Measurements from ENCODE around the gene SBSN.

DNA sequence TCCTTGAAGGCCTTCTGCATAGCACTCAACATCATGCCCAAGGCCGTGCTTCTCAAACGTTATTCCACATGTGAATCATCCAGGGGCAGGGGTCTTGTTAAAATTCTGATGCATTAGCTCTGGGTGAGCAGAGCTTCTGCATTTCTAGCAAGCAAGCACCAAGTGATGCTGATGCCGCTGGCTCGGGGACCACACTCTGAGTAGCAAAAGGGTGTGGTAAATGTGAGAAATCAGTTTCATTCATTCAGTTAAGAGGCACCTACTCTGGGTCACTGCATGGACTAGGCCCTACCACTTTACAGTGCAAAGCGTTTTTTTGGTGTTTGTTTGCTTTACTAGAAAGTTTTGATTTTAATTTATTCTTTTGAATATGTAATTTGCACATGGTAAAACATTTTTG is 45.0 kb downstream of the SBSN start:
- no peak for TF ChIP-seq POLR2A (IDR thresholded peaks at IDR 0.05)
- no peak for TF ChIP-seq CTCF (IDR thresholded peaks at IDR 0.05)
